ENCODE measurements around the gene C1orf232. TPM values are rescaled to one million over a fixed set of nuclear protein-coding genes. Genes with fewer than 3 reads are reported as not detected.

C1orf232 gene
- total and polyA plus RNA-seq, 2 of the 8 experiments (the other 6 are each of a cell fraction or from before 2014, with no cell fraction given) = not detected

GRCh38 chr1:26197813-26198212 is 29.1 kb upstream of the C1orf232 start:
- Histone ChIP-seq H2BK120ac (replicated peaks; ENCODE audit: low read depth, low read length) (no peak overlapping the region), H3K4ac (replicated peaks; ENCODE audit: insufficient read length, low read depth, low read length) (no peak overlapping the region), H3K79me1 (ENCODE audit: low read depth, low read length) (no peaks in the 10 kb centered on the region), H3K23me2 (ENCODE audit: low read depth, low read length) (no peaks in the 10 kb centered on the region; the same call in 1 of the 2 replicates), H2BK20ac (ENCODE audit: low read length) (no peak overlapping the region), H4K8ac (ENCODE audit: extremely low read depth, insufficient read depth, low read length) (no peak overlapping the region), H2BK5ac (ENCODE audit: low read depth, low read length) (no peak overlapping the region), H3K4me2 (ENCODE audit: insufficient read depth in 1 of 2, low read depth in 2 of 2, low read length in 2 of 2) (no peak overlapping the region), H3K23ac (ENCODE audit: insufficient read length) (no peak overlapping the region), H3K56ac (replicated peaks; ENCODE audit: insufficient read length, low read depth, low read length) (no peak overlapping the region), H3K9me3 (ENCODE audit: insufficient read depth in 2 of 2, low read depth in 1 of 2, low read length in 1 of 2) (no peaks in the 10 kb centered on the region), H3K18ac (ENCODE audit: extremely low read depth, low read length) (no peak overlapping the region), H2AFZ (ENCODE audit: low read length) (no peak overlapping the region), H3K14ac (ENCODE audit: insufficient read length) (no peak overlapping the region), H2BK15ac (ENCODE audit: low read length) (no peak overlapping the region), H3K27ac (ENCODE audit: low read depth, low read length) (no peak overlapping the region), H3K36me3 (ENCODE audit: control insufficient read depth in 2 of 4, insufficient read depth in 4 of 4, low read length in 3 of 4) (no peaks in the 10 kb centered on the region), H3K27me3 (replicated peaks in 1 of 4; ENCODE audit: control insufficient read depth in 3 of 4, extremely low read depth in 1 of 4, insufficient read depth in 3 of 4, low read length in 3 of 4) (no peaks in the 10 kb centered on the region), H4K5ac (ENCODE audit: insufficient read length, low read depth, low read length) (no peak overlapping the region), H3K9ac (replicated peaks in 1 of 4; ENCODE audit: extremely low read depth in 1 of 4, low read depth in 3 of 4, low read length in 3 of 4) (no peak overlapping the region), H4K20me1 (replicated peaks in 1 of 2; ENCODE audit: control insufficient read depth in 1 of 2, insufficient read depth in 2 of 2, low read length in 2 of 2) (no peaks in the 10 kb centered on the region), H4K91ac (replicated peaks; ENCODE audit: insufficient read length, low read length) (no peak overlapping the region), H2BK12ac (ENCODE audit: low read depth, low read length) (no peak overlapping the region), H3K4me1 (replicated peaks in 1 of 4; ENCODE audit: control insufficient read depth in 3 of 4, insufficient read depth in 4 of 4, low read length in 3 of 4) (peaks cover 0 to 12% (median 5%) of the 10 kb centered on the region in 4 experiments; a peak in 5 of 7 replicates), H2AK5ac (ENCODE audit: low read depth, low read length) (no peak overlapping the region), H3K4me3 (ENCODE audit: extremely low read depth in 1 of 4, insufficient read depth in 2 of 4, low read depth in 3 of 4, low read length in 4 of 4) (no peak overlapping the region), H3K79me2 (ENCODE audit: control insufficient read depth in 1 of 2, insufficient read depth in 2 of 2, low read length in 2 of 2) (no peaks in the 10 kb centered on the region)
- CTCF ChIA-PET (ENCODE audit: partially characterized antibody) = interaction anchor here (1.1 to 3.1 kb wide), 3 partner anchors 7 to 37 kb away, joined by 5 to 23 read pairs (median 6); partner anchors contain the start of genes CATSPER4 and CEP85
- DNase-seq (ENCODE audit: low read depth in 1 of 2, low spot score in 2 of 2) (no peak), FAIRE-seq (no peak)
- POLR2A ChIA-PET (ENCODE audit: partially characterized antibody) = interaction anchor here (0.6 to 2.4 kb wide), 2 partner anchors 8 to 115 kb away, joined by 3 to 9 read pairs; partner anchors contain the start of gene CATSPER4
- WGBS, 2 experiments (ENCODE audit: extremely low coverage in 1 of 2, insufficient coverage in 1 of 2, insufficient read length in 1 of 2, insufficient replicate concordance in 2 of 2, low coverage in 1 of 2, low lambda C conversion rate in 2 of 2, missing lambda C conversion rate in 1 of 2) = 91% methylated on average over 11 of the region's 11 CpGs; no CpG with 5 or more reads in 1 of the 2 experiments
- TF ChIP-seq RBBP5 (IDR thresholded peaks at IDR 0.05; ENCODE audit: borderline replicate concordance, low read depth, low read length) = no peak
- TF ChIP-seq SRF (IDR thresholded peaks at IDR 0.05; ENCODE audit: low read depth, low read length) = no peak
- TF ChIP-seq BRCA1 (IDR thresholded peaks at IDR 0.05; ENCODE audit: low read depth, low read length) = no peak
- no peak for TF ChIP-seq ASH2L (IDR thresholded peaks at IDR 0.05; ENCODE audit: low read length)
- no peak for TF ChIP-seq ZNF274 (IDR thresholded peaks at IDR 0.05; ENCODE audit: borderline replicate concordance, extremely low read depth, low read length)
- TF ChIP-seq CHD2 (IDR thresholded peaks at IDR 0.05; ENCODE audit: low read length) = no peak
- TF ChIP-seq NRF1 (IDR thresholded peaks at IDR 0.05; ENCODE audit: low read depth, low read length) = no peak
- no peak for TF ChIP-seq KDM4A (IDR thresholded peaks at IDR 0.05; ENCODE audit: low read depth, low read length, severe bottlenecking)

All from H1 (cell line).